ENCODE results near the gene SPEM2.
A peak's percentile ranks its signal among the peaks of the same experiment; 100 is the strongest.

Gene SPEM2

GRCh38 chr17:7475764-7476422, 50.5 kb downstream of the SPEM2 start:
- DNase-seq, result peak; percentile 79

- no peak for DNase-seq
Measured at GRCh38 chr17:7476494-7476893, 51.1 kb downstream of the SPEM2 start.

GRCh38 chr17:7476951-7477350, 51.5 kb downstream of the SPEM2 start:
- DNase-seq, result no peak
